A673 (cell line): Measurements from ENCODE around the gene POMC. TPM values are rescaled to one million over a fixed set of nuclear protein-coding genes. Genes with fewer than 3 reads are reported as not detected.

Source experiments
- BruUV-seq: library from RNA; stranded (reverse); fragments of 400-500 nt; replicated peaks from 2 replicates; lab custom pipeline; 2021; lab: Mats Ljungman, UMichigan
- CTCF ChIA-PET: fragments of 300-600 bp; sonication (Branson Sonifier 250); formaldehyde crosslinking; loops from one replicate; lab custom pipeline; 2022; ENCODE audit warnings: antibody characterized with exemption; lab: Charles Lee
- POLR2A ChIA-PET: fragments of 300-600 bp; sonication (Branson Sonifier 250); formaldehyde crosslinking; loops from one replicate; lab custom pipeline; 2022; ENCODE audit warnings: antibody characterized with exemption; ENCODE audit not compliant: low non-redundant PET; lab: Charles Lee
- DNase-seq: peaks from one replicate; pipeline ENCODE4 v3.0.0-alpha.2; 2015; ENCODE audit warnings: low spot score
- H3K27ac ChIP-seq: fragments of 200-600 bp; sonication (generic); 2 replicates; pipeline ENCODE4 v1.5.1; 2016; ENCODE audit warnings: mixed run types, low read depth, mild to moderate bottlenecking, mixed read lengths, antibody characterized with exemption, low read length; ENCODE audit not compliant: poor library complexity, severe bottlenecking
- H3K27me3 ChIP-seq: fragments of 200-600 bp; sonication (generic); replicated peaks from 2 replicates; pipeline ENCODE4 v1.6.1; 2017; ENCODE audit warnings: mixed run types, low read depth, mild to moderate bottlenecking, mixed read lengths, antibody characterized with exemption, low read length; ENCODE audit not compliant: insufficient read depth, poor library complexity
- H3K36me3 ChIP-seq: fragments of 200-600 bp; sonication (generic); 2 replicates; pipeline ENCODE4 v1.6.1; 2016; ENCODE audit warnings: mixed run types, mild to moderate bottlenecking, mixed read lengths, antibody characterized with exemption, low read length; ENCODE audit not compliant: insufficient read depth, poor library complexity, severe bottlenecking
- H3K4me1 ChIP-seq: fragments of 200-600 bp; sonication (generic); 2 replicates; pipeline ENCODE4 v1.6.1; 2017; ENCODE audit warnings: mixed run types, mild to moderate bottlenecking, mixed read lengths, antibody characterized with exemption, low read length; ENCODE audit not compliant: insufficient read depth, poor library complexity, severe bottlenecking
- H3K4me3 ChIP-seq: fragments of 200-600 bp; sonication (generic); 2 replicates; pipeline ENCODE4 v1.5.1; 2016; ENCODE audit warnings: low read depth, mixed run types, mild to moderate bottlenecking, mixed read lengths, low read length; ENCODE audit not compliant: poor library complexity, severe bottlenecking
- H3K9me3 ChIP-seq: fragments of 200-600 bp; sonication (generic); 2 replicates; pipeline ENCODE4 v1.6.1; 2016; ENCODE audit warnings: mixed run types, low read depth, mild to moderate bottlenecking, mixed read lengths, antibody characterized with exemption, low read length; ENCODE audit not compliant: poor library complexity, severe bottlenecking
- EZH2 ChIP-seq: fragments of 200-600 bp; sonication (generic); IDR thresholded peaks from 2 replicates; pipeline ENCODE4 v1.6.1; 2017; ENCODE audit warnings: borderline replicate concordance, low read depth, mild to moderate bottlenecking, mixed read lengths, antibody characterized with exemption, low read length; ENCODE audit not compliant: poor library complexity, severe bottlenecking
- intact Hi-C: fragments of 100-400 bp; cut with micrococcal nuclease; formaldehyde crosslinking; loops from one replicate; pipeline ENCODE4 v1.10.0; 2022; ENCODE audit not compliant: unreplicated experiment
- total RNA-seq: library from RNA; stranded (reverse); gene quantifications from 2 replicates; pipeline ENCODE4 v1.2.3, GENCODE V29; 2021
- TF ChIP-seq, protein P1 (sequence below): fragments of 300-800, 200-600 bp; sonication (generic); conservative IDR thresholded peaks from 2 replicates; pipeline ENCODE4 v1.5.1; 2017; ENCODE audit warnings: low read depth, mild to moderate bottlenecking, antibody characterized with exemption, low read length, moderate library complexity, mixed read lengths

POMC gene
- total RNA-seq, 1 experiment from 2014 or later = not detected

DNA sequence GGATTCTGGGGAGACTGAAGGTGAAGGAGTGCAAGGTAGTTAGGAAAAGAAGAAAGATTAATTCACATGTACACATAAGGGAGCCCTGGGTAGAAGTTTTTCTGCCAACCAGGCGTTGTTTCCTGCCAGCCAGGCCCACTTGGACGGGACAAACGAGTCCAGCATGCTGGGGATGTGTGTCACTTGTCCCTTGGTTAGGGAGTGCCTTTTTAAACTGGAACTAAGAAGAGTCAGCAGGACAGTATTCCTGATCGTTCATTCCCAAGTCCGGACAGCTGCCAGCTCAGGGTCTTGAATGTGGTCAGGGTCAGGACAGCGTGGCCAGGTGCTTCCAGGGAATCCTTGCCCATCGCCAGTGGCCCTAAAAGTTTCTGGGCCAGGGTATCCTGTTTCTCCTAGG, 43.2 kb downstream of the POMC start:
- no TSS peak for BruUV-seq
- Histone ChIP-seq H3K36me3 (no peaks in the 10 kb centered on the region), H3K4me1 (no peaks in the 10 kb centered on the region), H3K4me3 (no peak overlapping the region), H3K27me3 (no peaks in the 10 kb centered on the region), H3K27ac (no peak overlapping the region), H3K9me3 (no peaks in the 10 kb centered on the region)
- intact Hi-C loops = no loop called here
- no peak for DNase-seq
- CTCF ChIA-PET = interaction anchor here (0.8 kb wide), 1 partner anchor 150 kb away, joined by 7 read pairs; no protein-coding TSS in a partner anchor
- TF ChIP-seq EZH2 = no peak
- TF ChIP-seq, protein P1, sequence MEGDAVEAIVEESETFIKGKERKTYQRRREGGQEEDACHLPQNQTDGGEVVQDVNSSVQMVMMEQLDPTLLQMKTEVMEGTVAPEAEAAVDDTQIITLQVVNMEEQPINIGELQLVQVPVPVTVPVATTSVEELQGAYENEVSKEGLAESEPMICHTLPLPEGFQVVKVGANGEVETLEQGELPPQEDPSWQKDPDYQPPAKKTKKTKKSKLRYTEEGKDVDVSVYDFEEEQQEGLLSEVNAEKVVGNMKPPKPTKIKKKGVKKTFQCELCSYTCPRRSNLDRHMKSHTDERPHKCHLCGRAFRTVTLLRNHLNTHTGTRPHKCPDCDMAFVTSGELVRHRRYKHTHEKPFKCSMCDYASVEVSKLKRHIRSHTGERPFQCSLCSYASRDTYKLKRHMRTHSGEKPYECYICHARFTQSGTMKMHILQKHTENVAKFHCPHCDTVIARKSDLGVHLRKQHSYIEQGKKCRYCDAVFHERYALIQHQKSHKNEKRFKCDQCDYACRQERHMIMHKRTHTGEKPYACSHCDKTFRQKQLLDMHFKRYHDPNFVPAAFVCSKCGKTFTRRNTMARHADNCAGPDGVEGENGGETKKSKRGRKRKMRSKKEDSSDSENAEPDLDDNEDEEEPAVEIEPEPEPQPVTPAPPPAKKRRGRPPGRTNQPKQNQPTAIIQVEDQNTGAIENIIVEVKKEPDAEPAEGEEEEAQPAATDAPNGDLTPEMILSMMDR = no peak
- POLR2A ChIA-PET = no interaction called here

DNA sequence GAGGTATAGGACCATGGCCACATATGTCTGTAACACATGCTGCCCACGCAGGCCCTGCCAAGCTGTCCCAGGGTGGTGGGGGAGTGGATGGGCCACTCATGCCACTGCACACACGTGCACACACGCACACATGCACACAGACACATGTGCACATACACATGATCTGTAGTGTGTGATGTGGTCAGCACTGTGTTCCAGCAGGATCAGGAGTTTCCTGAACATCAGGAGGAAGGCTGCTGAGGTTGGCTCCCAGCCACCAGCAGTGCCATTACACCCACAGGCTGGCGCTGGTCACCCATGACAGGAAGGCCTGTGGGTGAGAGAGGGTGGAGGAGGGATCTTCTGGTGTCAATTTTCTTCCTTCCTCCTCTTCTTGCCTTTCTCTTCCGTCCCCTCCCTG, 44.7 kb downstream of the POMC start:
- Histone ChIP-seq H3K4me3 (no peak overlapping the region), H3K27ac (no peak overlapping the region), H3K4me1 (no peaks in the 10 kb centered on the region), H3K36me3 (no peaks in the 10 kb centered on the region), H3K9me3 (no peaks in the 10 kb centered on the region), H3K27me3 (no peaks in the 10 kb centered on the region)
- BruUV-seq = no TSS peak
- no peak for TF ChIP-seq EZH2
- TF ChIP-seq, protein P1 = no peak
- intact Hi-C loops = no loop called here
- POLR2A ChIA-PET = no interaction called here
- no peak for DNase-seq
- CTCF ChIA-PET = no interaction called here

DNA sequence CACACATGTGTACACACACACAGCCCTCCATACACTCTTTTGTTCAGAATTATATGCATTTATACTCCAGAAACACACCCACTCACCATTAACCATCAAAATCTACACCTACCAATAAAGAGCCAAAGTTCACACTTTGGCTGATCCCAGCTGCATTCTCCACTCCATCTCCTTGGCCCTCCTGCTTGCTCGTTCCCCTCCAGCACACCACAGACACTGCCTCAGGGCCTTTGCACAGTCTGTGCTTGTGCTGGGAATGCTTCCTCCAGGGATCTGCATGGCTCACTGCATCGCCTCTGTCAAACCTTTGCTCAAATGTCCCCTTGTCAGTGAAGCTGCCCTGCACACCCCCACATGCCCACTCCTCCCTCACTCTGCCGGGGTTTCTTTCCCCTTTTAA, 46.0 kb downstream of the POMC start:
- intact Hi-C loops = no loop called here
- no peak for TF ChIP-seq EZH2
- CTCF ChIA-PET = no interaction called here

DNA sequence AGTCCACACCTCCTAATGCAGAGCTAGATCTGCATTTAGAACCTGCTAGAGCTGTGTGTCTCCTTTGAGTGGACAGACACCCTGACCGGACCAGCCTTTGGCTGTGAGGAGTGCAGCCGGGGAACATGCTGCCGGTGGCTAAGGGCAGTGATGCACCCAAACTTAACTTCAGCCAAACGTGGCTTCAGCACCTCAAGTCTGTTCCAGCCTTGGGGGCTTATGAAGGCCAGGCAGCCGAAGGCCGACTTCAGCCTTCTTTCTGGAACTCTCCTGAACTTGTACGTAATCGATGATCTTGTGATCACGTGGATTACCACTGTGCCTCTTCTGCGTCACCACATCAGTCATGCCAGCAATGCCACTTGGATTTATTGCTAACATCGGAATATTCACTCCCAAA, 49.1 kb downstream of the POMC start:
- CTCF ChIA-PET = no interaction called here
- DNase-seq = no peak
- intact Hi-C loops = no loop called here
- no peak overlapping the region for H3K4me3 ChIP-seq
- TF ChIP-seq EZH2 = no peak
- TF ChIP-seq, protein P1 = no peak
- no peaks in the 10 kb centered on the region for H3K4me1 ChIP-seq
- POLR2A ChIA-PET = no interaction called here
- H3K9me3 ChIP-seq = no peaks in the 10 kb centered on the region
- H3K27ac ChIP-seq = no peak overlapping the region
- H3K27me3 ChIP-seq = peaks cover 3% of the 10 kb centered on the region
- no peaks in the 10 kb centered on the region for H3K36me3 ChIP-seq
- no TSS peak for BruUV-seq

More for the DNA sequence above, 46.0 kb downstream of the POMC start:
- no TSS peak for BruUV-seq
- no peaks in the 10 kb centered on the region for H3K9me3 ChIP-seq
- no peaks in the 10 kb centered on the region for H3K36me3 ChIP-seq
- no peak for DNase-seq
- H3K4me3 ChIP-seq = no peak overlapping the region
- POLR2A ChIA-PET = no interaction called here
- no peaks in the 10 kb centered on the region for H3K4me1 ChIP-seq
- H3K27me3 ChIP-seq = no peaks in the 10 kb centered on the region
- H3K27ac ChIP-seq = no peak overlapping the region
